Neural cell (in vitro differentiated cells): ENCODE measurements around the gene TAF3.

Experiments
- EP300 ChIP-seq: fragments of 450-650 bp; conservative IDR thresholded peaks from 2 replicates; pipeline ENCODE4 v1.6.1; 2014; ENCODE audit warnings: antibody characterized with exemption, mild to moderate bottlenecking, moderate library complexity; ENCODE audit not compliant: poor library complexity, severe bottlenecking
- SMC3 ChIP-seq: fragments of 450-650 bp; conservative IDR thresholded peaks from 2 replicates; pipeline ENCODE4 v1.6.1; 2014; ENCODE audit warnings: antibody characterized with exemption, mild to moderate bottlenecking, moderate library complexity; ENCODE audit not compliant: poor library complexity
- TF ChIP-seq, protein P1 (sequence below): fragments of 450-650 bp; IDR thresholded peaks from 2 replicates; pipeline ENCODE4 v1.5.1; 2014; ENCODE audit warnings: antibody characterized with exemption, mild to moderate bottlenecking, moderate library complexity; ENCODE audit not compliant: poor library complexity, severe bottlenecking
- TF ChIP-seq, protein P2 (sequence below): IDR thresholded peaks from 2 replicates; pipeline ENCODE4 v1.6.1; 2012; ENCODE audit warnings: borderline replicate concordance

GRCh38 chr10:8049045-8049864 lies 230.9 kb downstream of the TAF3 start:
- TF ChIP-seq EP300: no peak
- TF ChIP-seq, protein P1, sequence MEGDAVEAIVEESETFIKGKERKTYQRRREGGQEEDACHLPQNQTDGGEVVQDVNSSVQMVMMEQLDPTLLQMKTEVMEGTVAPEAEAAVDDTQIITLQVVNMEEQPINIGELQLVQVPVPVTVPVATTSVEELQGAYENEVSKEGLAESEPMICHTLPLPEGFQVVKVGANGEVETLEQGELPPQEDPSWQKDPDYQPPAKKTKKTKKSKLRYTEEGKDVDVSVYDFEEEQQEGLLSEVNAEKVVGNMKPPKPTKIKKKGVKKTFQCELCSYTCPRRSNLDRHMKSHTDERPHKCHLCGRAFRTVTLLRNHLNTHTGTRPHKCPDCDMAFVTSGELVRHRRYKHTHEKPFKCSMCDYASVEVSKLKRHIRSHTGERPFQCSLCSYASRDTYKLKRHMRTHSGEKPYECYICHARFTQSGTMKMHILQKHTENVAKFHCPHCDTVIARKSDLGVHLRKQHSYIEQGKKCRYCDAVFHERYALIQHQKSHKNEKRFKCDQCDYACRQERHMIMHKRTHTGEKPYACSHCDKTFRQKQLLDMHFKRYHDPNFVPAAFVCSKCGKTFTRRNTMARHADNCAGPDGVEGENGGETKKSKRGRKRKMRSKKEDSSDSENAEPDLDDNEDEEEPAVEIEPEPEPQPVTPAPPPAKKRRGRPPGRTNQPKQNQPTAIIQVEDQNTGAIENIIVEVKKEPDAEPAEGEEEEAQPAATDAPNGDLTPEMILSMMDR: no peak
- TF ChIP-seq, protein P2, sequence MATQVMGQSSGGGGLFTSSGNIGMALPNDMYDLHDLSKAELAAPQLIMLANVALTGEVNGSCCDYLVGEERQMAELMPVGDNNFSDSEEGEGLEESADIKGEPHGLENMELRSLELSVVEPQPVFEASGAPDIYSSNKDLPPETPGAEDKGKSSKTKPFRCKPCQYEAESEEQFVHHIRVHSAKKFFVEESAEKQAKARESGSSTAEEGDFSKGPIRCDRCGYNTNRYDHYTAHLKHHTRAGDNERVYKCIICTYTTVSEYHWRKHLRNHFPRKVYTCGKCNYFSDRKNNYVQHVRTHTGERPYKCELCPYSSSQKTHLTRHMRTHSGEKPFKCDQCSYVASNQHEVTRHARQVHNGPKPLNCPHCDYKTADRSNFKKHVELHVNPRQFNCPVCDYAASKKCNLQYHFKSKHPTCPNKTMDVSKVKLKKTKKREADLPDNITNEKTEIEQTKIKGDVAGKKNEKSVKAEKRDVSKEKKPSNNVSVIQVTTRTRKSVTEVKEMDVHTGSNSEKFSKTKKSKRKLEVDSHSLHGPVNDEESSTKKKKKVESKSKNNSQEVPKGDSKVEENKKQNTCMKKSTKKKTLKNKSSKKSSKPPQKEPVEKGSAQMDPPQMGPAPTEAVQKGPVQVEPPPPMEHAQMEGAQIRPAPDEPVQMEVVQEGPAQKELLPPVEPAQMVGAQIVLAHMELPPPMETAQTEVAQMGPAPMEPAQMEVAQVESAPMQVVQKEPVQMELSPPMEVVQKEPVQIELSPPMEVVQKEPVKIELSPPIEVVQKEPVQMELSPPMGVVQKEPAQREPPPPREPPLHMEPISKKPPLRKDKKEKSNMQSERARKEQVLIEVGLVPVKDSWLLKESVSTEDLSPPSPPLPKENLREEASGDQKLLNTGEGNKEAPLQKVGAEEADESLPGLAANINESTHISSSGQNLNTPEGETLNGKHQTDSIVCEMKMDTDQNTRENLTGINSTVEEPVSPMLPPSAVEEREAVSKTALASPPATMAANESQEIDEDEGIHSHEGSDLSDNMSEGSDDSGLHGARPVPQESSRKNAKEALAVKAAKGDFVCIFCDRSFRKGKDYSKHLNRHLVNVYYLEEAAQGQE: no peak
- TF ChIP-seq SMC3: no peak
